Measurements from ENCODE around the gene IBA57.
"Not testable (repeated sequence)": the region's sequence is repeated elsewhere in the genome, so short reads cannot be mapped to it uniquely, and the experiment has no call there.

The IBA57 gene

GRCh38 chr1:228214921-228215662, 49.5 kb downstream of the IBA57 start:
- no peak for DNase-seq

GRCh38 chr1:228215663-228216116, 50.1 kb downstream of the IBA57 start:
- no peak for DNase-seq

GRCh38 chr1:228216371-228217320, 51.0 kb downstream of the IBA57 start:
- no peak for DNase-seq

GRCh38 chr1:228217551-228218344, 52.1 kb downstream of the IBA57 start:
- DNase-seq, result no peak

GRCh38 chr1:228218513-228219244, 53.1 kb downstream of the IBA57 start:
- DNase-seq, result no peak

GRCh38 chr1:228219245-228219961, 53.8 kb downstream of the IBA57 start:
- DNase-seq, result no peak

- DNase-seq, result no peak
Measured at GRCh38 chr1:228219962-228220780, 54.6 kb downstream of the IBA57 start.

GRCh38 chr1:228221097-228221496, 55.5 kb downstream of the IBA57 start:
- DNase-seq, result not testable (repeated sequence)

- no peak for DNase-seq
Measured at GRCh38 chr1:228222548-228222947, 56.9 kb downstream of the IBA57 start.

- DNase-seq, result no peak
Measured at GRCh38 chr1:228224198-228225164, 58.9 kb downstream of the IBA57 start.

- DNase-seq, result no peak
Measured at GRCh38 chr1:228225165-228225710, 59.6 kb downstream of the IBA57 start.

GRCh38 chr1:228225740-228226139, 60.1 kb downstream of the IBA57 start:
- no peak for DNase-seq

GRCh38 chr1:228226141-228226874, 60.7 kb downstream of the IBA57 start:
- no peak for DNase-seq

GRCh38 chr1:228226956-228227791, 61.6 kb downstream of the IBA57 start:
- no peak for DNase-seq

- DNase-seq, result not testable (repeated sequence)
Measured at GRCh38 chr1:228228147-228228546, 62.5 kb downstream of the IBA57 start.

GRCh38 chr1:228228601-228229074, 63.0 kb downstream of the IBA57 start:
- DNase-seq, result no peak

GRCh38 chr1:228231189-228231588, 65.6 kb downstream of the IBA57 start:
- no peak for DNase-seq
